Measurements from ENCODE around the gene TBC1D22A. TPM values are rescaled to one million over a fixed set of nuclear protein-coding genes. Genes with fewer than 3 reads are reported as not detected.
"Not testable (repeated sequence)": the region's sequence is repeated elsewhere in the genome, so short reads cannot be mapped to it uniquely, and the experiment has no call there.

Gene TBC1D22A
- total RNA-seq, 2 donors from 2014 or later, result 15.8 to 17.4 TPM

GRCh38 chr22:47112994-47113852, 350.8 kb downstream of the TBC1D22A start:
- ATAC-seq, result no peak

GRCh38 chr22:47113853-47114415, 351.5 kb downstream of the TBC1D22A start:
- no peak for DNase-seq
- intact Hi-C loops (cut with DNase I), result no loop called here

More at GRCh38 chr22:47112994-47113852, 350.8 kb downstream of the TBC1D22A start:
- intact Hi-C loops (cut with DNase I), result no loop called here
- DNase-seq, result no peak

GRCh38 chr22:47114813-47115517, 352.5 kb downstream of the TBC1D22A start:
- intact Hi-C loops (cut with DNase I), result no loop called here
- DNase-seq (no peak), ATAC-seq (no peak)

More at GRCh38 chr22:47113853-47114415, 351.5 kb downstream of the TBC1D22A start:
- ATAC-seq, result no peak

- DNase-seq (no peak), ATAC-seq (no peak)
- intact Hi-C loops (cut with DNase I), result no loop called here
Observed at GRCh38 chr22:47115518-47115890, 353.1 kb downstream of the TBC1D22A start.

- DNase-seq (no peak), ATAC-seq (no peak)
- intact Hi-C loops (cut with DNase I), result no loop called here
Observed at GRCh38 chr22:47115921-47116320, 353.5 kb downstream of the TBC1D22A start.

GRCh38 chr22:47116426-47117341, 354.2 kb downstream of the TBC1D22A start:
- DNase-seq (no peak), ATAC-seq (no peak)
- intact Hi-C loops (cut with DNase I), result no loop called here

GRCh38 chr22:47117442-47117841, 355.0 kb downstream of the TBC1D22A start:
- DNase-seq; intact Hi-C loops (cut with DNase I); ATAC-seq: not testable (repeated sequence)

GRCh38 chr22:47119181-47119580, 356.7 kb downstream of the TBC1D22A start:
- no peak for ATAC-seq
- no peak for DNase-seq
- intact Hi-C loops (cut with DNase I), result no loop called here

GRCh38 chr22:47120399-47120798, 357.9 kb downstream of the TBC1D22A start:
- no peak for ATAC-seq
- DNase-seq, result no peak
- intact Hi-C loops (cut with DNase I), result no loop called here

- DNase-seq (no peak), ATAC-seq (no peak)
- intact Hi-C loops (cut with DNase I), result no loop called here
Observed at GRCh38 chr22:47121791-47122190, 359.3 kb downstream of the TBC1D22A start.

- intact Hi-C loops (cut with DNase I), result no loop called here
- ATAC-seq (no peak), DNase-seq (no peak)
Observed at GRCh38 chr22:47122441-47123000, 360.1 kb downstream of the TBC1D22A start.

GRCh38 chr22:47123006-47123826, 360.8 kb downstream of the TBC1D22A start:
- no peak for DNase-seq
- intact Hi-C loops (cut with DNase I), result no loop called here
- no peak for ATAC-seq

GRCh38 chr22:47123827-47124442, 361.5 kb downstream of the TBC1D22A start:
- intact Hi-C loops (cut with DNase I), result no loop called here
- DNase-seq (no peak), ATAC-seq (no peak)

- ATAC-seq (no peak), DNase-seq (no peak)
- intact Hi-C loops (cut with DNase I), result no loop called here
Observed at GRCh38 chr22:47124451-47124881, 362.0 kb downstream of the TBC1D22A start.

GRCh38 chr22:47124961-47125360, 362.5 kb downstream of the TBC1D22A start:
- intact Hi-C loops (cut with DNase I), result no loop called here
- ATAC-seq (no peak), DNase-seq (no peak)

- ATAC-seq (no peak), DNase-seq (no peak)
- intact Hi-C loops (cut with DNase I), result no loop called here
Observed at GRCh38 chr22:47125603-47126002, 363.2 kb downstream of the TBC1D22A start.

GRCh38 chr22:47126344-47126811, 363.9 kb downstream of the TBC1D22A start:
- intact Hi-C loops (cut with DNase I), result no loop called here
- ATAC-seq (no peak), DNase-seq (no peak)

All from left cardiac atrium (tissue), 4 donors.